Retinal pigment epithelial cell (primary cell): Measurements from ENCODE around the gene TFEC.
"Not testable (repeated sequence)": the region's sequence is repeated elsewhere in the genome, so short reads cannot be mapped to it uniquely, and the experiment has no call there.

Experiments used
- DNase-seq: peaks from one replicate; pipeline ENCODE4 v3.0.0-alpha.2; 2010; ENCODE audit warnings: low read depth
- H3K4me3 ChIP-seq: 2 replicates; pipeline ENCODE4 v1.5.1; 2011; ENCODE audit warnings: mild to moderate bottlenecking, low read length, control low read depth, moderate library complexity
- TF ChIP-seq, protein P1 (sequence below): conservative IDR thresholded peaks from 2 replicates; pipeline ENCODE4 v1.5.1; 2011; ENCODE audit warnings: low read depth, low read length, control low read depth, inconsistent platforms

TFEC gene

DNA sequence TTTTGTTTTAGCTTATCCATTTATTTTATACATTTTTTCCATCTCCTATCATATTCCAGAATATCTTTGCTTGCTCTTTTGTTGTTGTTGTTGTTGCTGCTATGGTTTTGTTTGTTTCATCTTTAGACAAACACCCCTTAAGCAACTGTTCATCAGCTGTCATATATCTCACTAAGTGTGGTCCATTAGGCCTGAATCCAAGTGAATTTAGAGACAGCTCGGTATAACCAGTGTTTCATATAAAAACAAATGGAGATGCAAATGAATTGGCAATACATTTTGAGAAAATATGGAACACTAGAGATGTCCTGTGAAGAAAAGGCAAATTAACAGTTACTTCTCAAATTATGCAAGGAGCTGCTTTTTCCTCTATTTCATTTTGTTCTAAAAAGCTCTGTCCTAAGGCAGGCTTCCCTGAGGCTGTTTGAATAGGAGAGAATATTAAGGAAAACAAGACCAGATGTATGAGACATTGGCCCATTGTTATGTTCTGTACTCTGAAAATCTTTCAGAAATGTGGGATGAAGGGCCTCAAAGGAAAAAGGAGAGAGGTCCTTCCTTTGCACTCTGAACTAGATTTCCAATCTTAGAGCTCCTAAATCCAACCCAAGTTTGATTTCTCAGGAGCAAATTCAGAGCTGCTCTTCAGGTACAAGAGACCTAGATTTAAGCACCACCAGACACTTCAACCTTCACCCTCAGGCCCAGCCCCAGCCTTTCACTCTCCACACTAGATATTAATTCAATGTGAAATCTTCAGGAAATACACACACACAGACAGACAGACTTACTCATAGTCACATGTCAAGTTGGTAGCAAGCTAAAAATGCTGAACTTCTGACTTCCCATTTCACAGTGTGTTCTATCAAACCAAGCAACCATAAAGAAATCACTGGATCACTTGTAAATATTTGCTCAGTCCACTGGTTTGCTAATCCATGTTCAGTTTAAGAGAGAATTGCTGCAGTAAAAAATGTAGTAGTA lies 5.4 kb downstream of the TFEC start:
- DNase-seq: peak; percentile 85
- no peak overlapping the region for H3K4me3 ChIP-seq
- TF ChIP-seq, protein P1, sequence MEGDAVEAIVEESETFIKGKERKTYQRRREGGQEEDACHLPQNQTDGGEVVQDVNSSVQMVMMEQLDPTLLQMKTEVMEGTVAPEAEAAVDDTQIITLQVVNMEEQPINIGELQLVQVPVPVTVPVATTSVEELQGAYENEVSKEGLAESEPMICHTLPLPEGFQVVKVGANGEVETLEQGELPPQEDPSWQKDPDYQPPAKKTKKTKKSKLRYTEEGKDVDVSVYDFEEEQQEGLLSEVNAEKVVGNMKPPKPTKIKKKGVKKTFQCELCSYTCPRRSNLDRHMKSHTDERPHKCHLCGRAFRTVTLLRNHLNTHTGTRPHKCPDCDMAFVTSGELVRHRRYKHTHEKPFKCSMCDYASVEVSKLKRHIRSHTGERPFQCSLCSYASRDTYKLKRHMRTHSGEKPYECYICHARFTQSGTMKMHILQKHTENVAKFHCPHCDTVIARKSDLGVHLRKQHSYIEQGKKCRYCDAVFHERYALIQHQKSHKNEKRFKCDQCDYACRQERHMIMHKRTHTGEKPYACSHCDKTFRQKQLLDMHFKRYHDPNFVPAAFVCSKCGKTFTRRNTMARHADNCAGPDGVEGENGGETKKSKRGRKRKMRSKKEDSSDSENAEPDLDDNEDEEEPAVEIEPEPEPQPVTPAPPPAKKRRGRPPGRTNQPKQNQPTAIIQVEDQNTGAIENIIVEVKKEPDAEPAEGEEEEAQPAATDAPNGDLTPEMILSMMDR: no peak

DNA sequence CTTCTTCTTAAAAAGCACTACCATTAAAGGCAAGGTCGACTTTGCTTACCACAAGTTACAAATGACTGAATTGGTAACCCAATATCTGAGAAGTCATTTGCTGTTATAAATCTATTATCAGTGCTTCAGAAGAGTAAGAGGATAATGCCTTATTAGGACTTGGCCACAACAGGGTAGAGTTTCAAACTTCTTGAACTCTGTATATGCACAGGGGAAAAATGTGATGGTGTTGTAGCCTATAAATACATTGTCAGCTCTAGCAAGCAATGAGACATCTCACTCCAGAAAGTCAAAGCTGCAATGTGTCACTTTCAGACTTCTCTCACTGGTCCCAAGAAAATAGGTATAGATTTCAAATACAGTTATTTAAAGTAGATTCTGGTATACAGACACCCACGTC lies 9.3 kb downstream of the TFEC start:
- H3K4me3 ChIP-seq: no peak overlapping the region
- DNase-seq: no peak
- TF ChIP-seq, protein P1: no peak

DNA sequence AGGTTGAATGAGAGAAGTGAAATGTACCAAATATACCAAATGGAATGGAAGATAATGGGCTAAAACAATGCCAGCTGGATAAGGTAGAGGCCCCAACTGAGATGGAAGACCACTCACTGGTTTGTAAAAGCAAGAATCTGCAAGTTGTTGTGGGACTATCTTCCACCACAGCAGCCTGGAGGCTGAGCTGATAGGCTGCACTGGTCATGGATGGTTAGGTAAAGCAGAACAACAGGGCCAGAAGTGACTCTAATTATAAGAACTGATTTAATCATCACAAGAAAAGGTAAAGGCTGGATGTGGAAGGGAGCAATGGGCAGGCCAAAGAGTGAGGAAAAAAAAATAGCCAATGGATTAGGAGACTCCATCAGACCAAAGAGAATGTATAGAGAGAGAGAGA lies 11.8 kb downstream of the TFEC start:
- DNase-seq: no peak
- TF ChIP-seq, protein P1: no peak
- no peak overlapping the region for H3K4me3 ChIP-seq

DNA sequence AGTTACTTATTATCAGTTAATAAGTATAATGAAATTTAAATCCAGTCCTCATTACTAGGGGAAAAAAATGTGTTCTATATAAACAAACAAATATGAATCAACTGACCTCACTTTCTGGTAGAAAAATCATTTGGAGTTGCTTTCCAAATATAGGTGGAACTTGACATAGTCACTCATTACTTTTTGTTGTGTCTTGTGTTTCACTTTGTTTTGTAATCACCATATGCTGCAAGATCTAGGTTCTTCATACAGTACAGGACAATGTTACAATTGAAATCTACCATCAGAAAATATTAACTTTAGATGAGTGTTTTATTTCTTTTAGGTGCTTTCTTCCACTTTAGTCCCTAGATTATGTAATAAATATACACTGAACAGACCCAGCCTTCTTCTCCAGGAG lies 16.9 kb downstream of the TFEC start:
- TF ChIP-seq, protein P1: no peak
- H3K4me3 ChIP-seq: no peak overlapping the region
- no peak for DNase-seq

DNA sequence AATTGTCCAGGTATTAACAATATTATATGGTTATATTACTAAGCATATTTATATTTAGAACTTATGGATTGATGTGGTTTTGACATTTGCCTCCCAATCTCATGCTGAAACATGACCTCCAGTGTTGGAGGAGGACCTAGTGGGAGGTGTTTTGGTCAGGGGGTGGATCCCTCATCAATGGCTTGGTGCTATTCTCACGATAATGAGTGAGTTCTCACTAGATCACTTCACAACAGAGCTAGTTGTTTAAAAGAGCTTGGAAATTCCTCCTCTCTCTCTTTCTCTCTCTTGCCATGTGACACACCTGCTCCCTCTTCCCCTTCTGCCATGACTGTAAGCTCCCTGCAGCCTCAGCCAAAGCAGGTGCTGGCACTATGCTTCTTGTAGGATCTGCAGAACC lies 19.0 kb downstream of the TFEC start:
- no peak overlapping the region for H3K4me3 ChIP-seq
- no peak for DNase-seq
- TF ChIP-seq, protein P1: no peak

DNA sequence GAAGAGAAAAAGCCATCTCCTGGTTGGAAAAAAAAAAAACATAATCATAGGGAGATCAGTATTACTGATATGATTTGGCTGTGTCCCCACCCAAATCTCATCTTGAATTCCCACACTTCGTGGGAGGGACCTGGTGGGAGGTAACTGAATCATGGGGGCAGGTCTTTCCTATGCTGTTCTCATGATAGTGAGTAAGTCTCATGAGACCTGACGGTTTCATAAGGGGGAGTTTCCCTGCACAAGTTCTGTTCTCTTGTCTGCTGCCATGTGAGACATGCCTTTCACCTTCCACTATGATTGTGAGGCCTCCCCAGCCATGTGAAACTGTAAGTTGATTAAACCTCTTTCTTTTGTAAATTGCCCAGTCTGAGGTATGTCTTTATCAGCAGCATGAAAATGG lies 25.8 kb downstream of the TFEC start:
- H3K4me3 ChIP-seq, DNase-seq: not testable (repeated sequence)

DNA sequence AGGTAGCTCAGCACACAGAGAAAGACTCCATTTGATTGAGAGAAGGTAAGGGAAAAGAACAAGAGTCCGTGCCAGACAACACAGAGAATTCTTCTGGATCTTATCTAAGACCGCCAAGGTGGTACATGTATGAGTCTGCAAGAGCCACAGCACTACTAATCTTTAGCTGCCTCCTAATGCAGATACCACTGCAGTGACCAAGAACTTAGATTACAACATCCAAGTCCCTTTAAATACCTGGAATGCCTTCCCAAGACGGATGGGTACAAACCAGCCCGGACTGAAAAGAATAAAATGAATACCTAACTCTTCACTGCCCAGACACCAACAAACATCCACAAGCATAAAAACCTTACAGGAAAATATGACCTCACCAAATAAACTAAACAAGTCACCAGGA lies 33.3 kb downstream of the TFEC start:
- no peak overlapping the region for H3K4me3 ChIP-seq
- TF ChIP-seq, protein P1: no peak
- DNase-seq: no peak
